Aortic smooth muscle cell (primary cell): ENCODE measurements around the gene CDKL1. TPM values are rescaled to one million over a fixed set of nuclear protein-coding genes. Genes with fewer than 3 reads are reported as not detected.

ENCODE experiments used
- total RNA-seq: library from RNA; depleted of rRNA; stranded (reverse); fragments of >200 nt; gene quantifications from 2 replicates; pipeline ENCODE4 v1.2.3, GENCODE V29; 2014

CDKL1 gene
- 30.1 and 32.2 TPM in 2 replicates for total RNA-seq

DNA sequence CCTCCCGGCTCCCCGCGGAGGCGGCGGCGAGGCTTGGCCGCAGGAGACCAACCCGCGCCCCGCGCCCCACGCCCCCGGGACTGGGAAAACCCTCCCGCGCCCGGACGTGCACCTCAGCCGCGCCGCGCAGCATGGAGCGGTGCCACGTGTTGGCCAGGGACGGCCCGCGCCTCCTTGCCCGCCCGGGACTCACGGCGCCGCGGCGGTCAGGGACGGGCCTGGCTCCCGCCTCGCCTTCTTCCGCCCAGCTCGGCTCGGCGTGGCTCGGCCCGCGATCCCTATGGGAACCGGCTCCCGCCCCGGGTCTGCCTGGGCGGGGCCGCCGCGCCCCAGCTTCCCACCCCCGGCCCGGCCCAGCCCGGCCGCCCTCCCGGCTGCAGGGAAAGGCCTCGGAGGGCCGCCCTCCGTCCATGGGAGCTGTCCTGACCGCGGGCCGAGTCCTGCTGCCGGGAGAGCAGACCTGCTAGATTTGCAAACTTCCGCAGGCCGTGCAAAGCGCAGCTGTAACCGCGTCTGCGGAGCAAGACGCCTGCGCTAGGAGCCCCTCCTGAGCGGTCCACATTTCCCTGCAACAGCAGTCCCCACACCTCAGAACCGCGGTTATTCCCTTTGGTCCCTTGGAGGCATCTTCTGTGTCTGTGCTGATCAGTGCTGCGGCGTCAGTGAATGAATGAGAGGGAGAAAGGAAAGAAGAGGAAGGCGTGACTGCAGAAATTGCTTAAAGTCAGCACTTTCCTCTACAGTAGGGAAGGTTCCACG is at the start of gene CDKL1:
CDKL1 (minus strand) TSS at position 251 of the 759 bp plus-strand sequence. CDS start 1,013 bp downstream, outside the sequence.

GRCh38 chr14:50311972-50312733 is 84.5 kb downstream of the CDKL1 start, which contains the start of the genes DMAC2L and L2HGDH:
Gene DMAC2L (plus strand): TSS chr14:50312324. CDS start chr14:50321488, 9,164 bp downstream.
Gene L2HGDH (minus strand): TSS chr14:50312229. CDS start chr14:50312150, 79 bp downstream.

Other genes with a start within 250 kb of the CDKL1 start
- gene SOS2, start 165.3 kb downstream of the CDKL1 start, total RNA-seq, result 18.1 and 26.2 TPM in 2 replicates
- 3.8 TPM in 2 replicates for gene L2HGDH, start 84.7 kb downstream of the CDKL1 start, total RNA-seq
- gene DMAC2L, start 84.6 kb downstream of the CDKL1 start, total RNA-seq, result 3.7 and 6.1 TPM in 2 replicates
- gene MAP4K5, start 135.7 kb upstream of the CDKL1 start, total RNA-seq, result 49.6 and 53.5 TPM in 2 replicates
- 4.2 and 4.4 TPM in 2 replicates for gene ATL1, start 163.3 kb upstream of the CDKL1 start, total RNA-seq